DOHH2 (cell line): ENCODE data around the gene PLET1.

ENCODE experiments used
- H3F3A ChIP-seq: fragments of 200-600 bp; sonication (generic), shearing (Covaris generic); 2 replicates; pipeline ENCODE4 v1.6.0; 2016; ENCODE audit warnings: antibody characterized with exemption, mild to moderate bottlenecking; ENCODE audit not compliant: control insufficient read depth, insufficient read depth
- H3K27ac ChIP-seq: fragments of 200-600 bp; sonication (generic); 2 replicates; pipeline ENCODE4 v1.5.1; 2014; ENCODE audit warnings: low read depth, mild to moderate bottlenecking, low read length, moderate library complexity
- H3K27me3 ChIP-seq: fragments of 200-600 bp; sonication (generic); 2 replicates; pipeline ENCODE4 v1.6.1; 2014; ENCODE audit warnings: mild to moderate bottlenecking, low read length, mixed read lengths; ENCODE audit not compliant: control insufficient read depth
- H3K36me3 ChIP-seq: fragments of 200-600 bp; sonication (generic); 2 replicates; pipeline ENCODE4 v1.6.1; 2014; ENCODE audit warnings: mild to moderate bottlenecking, low read length, moderate library complexity, mixed read lengths; ENCODE audit not compliant: control insufficient read depth
- H3K4me1 ChIP-seq: fragments of 200-600 bp; sonication (generic); 2 replicates; pipeline ENCODE4 v1.6.1; 2014; ENCODE audit warnings: mild to moderate bottlenecking, low read length, mixed read lengths; ENCODE audit not compliant: control insufficient read depth
- H3K4me2 ChIP-seq: fragments of 200-600 bp; sonication (generic); 2 replicates; pipeline ENCODE4 v1.6.0; 2014; ENCODE audit warnings: mild to moderate bottlenecking, low read length, moderate library complexity
- H3K4me3 ChIP-seq: fragments of 200-600 bp; sonication (generic); 2 replicates; pipeline ENCODE4 v1.5.1; 2014; ENCODE audit warnings: mild to moderate bottlenecking, low read length, mixed read lengths
- H3K79me2 ChIP-seq: fragments of 200-600 bp; sonication (generic); 2 replicates; pipeline ENCODE4 v1.6.1; 2014; ENCODE audit warnings: mild to moderate bottlenecking, low read length, mixed read lengths; ENCODE audit not compliant: control insufficient read depth
- H3K9me2 ChIP-seq: fragments of 200-600 bp; sonication (generic); replicated peaks from 2 replicates; pipeline ENCODE4 v1.6.1; 2014; ENCODE audit warnings: mild to moderate bottlenecking, low read length, mixed read lengths; ENCODE audit not compliant: control insufficient read depth
- H3K9me3 ChIP-seq: fragments of 200-600 bp; sonication (generic); 2 replicates; pipeline ENCODE4 v1.6.1; 2014; ENCODE audit warnings: antibody characterized with exemption, low read length, mixed read lengths; ENCODE audit not compliant: control insufficient read depth, insufficient read depth
- H4K20me1 ChIP-seq: fragments of 200-600 bp; sonication (generic); 2 replicates; pipeline ENCODE4 v1.6.0; 2014; ENCODE audit warnings: low read depth, mild to moderate bottlenecking, antibody characterized with exemption, low read length, moderate library complexity; ENCODE audit not compliant: control insufficient read depth, insufficient read depth
- CTCF ChIP-seq: fragments of 200-600 bp; sonication (generic); IDR thresholded peaks from one replicate; pipeline ENCODE4 v1.5.1; 2014; ENCODE audit warnings: antibody characterized with exemption, mild to moderate bottlenecking, low read depth, low read length; ENCODE audit not compliant: poor library complexity, severe bottlenecking
- EZH2phosphoT487 ChIP-seq: fragments of 200-600 bp; sonication (generic); IDR thresholded peaks from 2 replicates; pipeline ENCODE4 v1.6.1; 2017; ENCODE audit warnings: borderline replicate concordance, mild to moderate bottlenecking, antibody characterized with exemption, low read length, moderate library complexity, mixed read lengths

The PLET1 gene

GRCh38 chr11:112229159-112229558, 31.5 kb downstream of the PLET1 start:
- Histone ChIP-seq H3K27me3 (no peaks in the 10 kb centered on the region), H3K4me1 (peaks cover 14% of the 10 kb centered on the region), H3K9me2 (no peaks in the 10 kb centered on the region), H3K79me2 (peaks cover 21% of the 10 kb centered on the region), H3K36me3 (peaks cover 37% of the 10 kb centered on the region), H3K27ac (no peak overlapping the region), H3F3A (peaks cover 6% of the 10 kb centered on the region; the same call in 1 of the 2 replicates), H4K20me1 (no peaks in the 10 kb centered on the region), H3K4me3 (no peak overlapping the region), H3K9me3 (no peaks in the 10 kb centered on the region), H3K4me2 (no peak overlapping the region)
- no peak for TF ChIP-seq EZH2phosphoT487
- no peak for TF ChIP-seq CTCF

- Histone ChIP-seq H3K27ac (no peak overlapping the region), H3K79me2 (peaks cover 21% of the 10 kb centered on the region), H3K4me3 (no peak overlapping the region), H3K9me2 (no peaks in the 10 kb centered on the region), H3K4me1 (peaks cover 14% of the 10 kb centered on the region), H3F3A (peaks cover 3% of the 10 kb centered on the region; the same call in 1 of the 2 replicates), H3K27me3 (no peaks in the 10 kb centered on the region), H3K4me2 (no peak overlapping the region), H3K9me3 (no peaks in the 10 kb centered on the region), H3K36me3 (peaks cover 37% of the 10 kb centered on the region), H4K20me1 (no peaks in the 10 kb centered on the region)
- TF ChIP-seq EZH2phosphoT487 (no peak), CTCF (no peak)
These were observed 32.0 kb downstream of the PLET1 start for GRCh38 chr11:112228706-112229105.

- Histone ChIP-seq H3K4me3 (peak overlapping the region; percentile 99), H3K27ac (no peak overlapping the region), H3K4me2 (peak overlapping the region; percentile 90), H3K9me2 (no peaks in the 10 kb centered on the region), H3K79me2 (peaks cover 21% of the 10 kb centered on the region), H3K9me3 (no peaks in the 10 kb centered on the region), H3K4me1 (peaks cover 14% of the 10 kb centered on the region), H3K36me3 (peaks cover 34% of the 10 kb centered on the region), H3F3A (no peaks in the 10 kb centered on the region), H3K27me3 (no peaks in the 10 kb centered on the region), H4K20me1 (no peaks in the 10 kb centered on the region)
- TF ChIP-seq EZH2phosphoT487: no peak
- TF ChIP-seq CTCF: no peak
These were observed 33.2 kb downstream of the PLET1 start for GRCh38 chr11:112227471-112227870.
